IMR-90 (cell line): ENCODE data around the gene PSMA7. TPM values are rescaled to one million over a fixed set of nuclear protein-coding genes. Genes with fewer than 3 reads are reported as not detected.

Experiments
- ATAC-seq: fragments of 200-7000 bp; cut with Tn5 transposase; 2 replicates; pipeline ENCODE4 v1.9.1; 2020; ENCODE audit warnings: low read depth, mild to moderate bottlenecking, moderate library complexity
- BruUV-seq: library from RNA; stranded (reverse); fragments of 400-500 nt; replicated peaks from 2 replicates; lab custom pipeline; 2021; lab: Mats Ljungman, UMichigan
- CTCF ChIA-PET: fragments of 300-600 bp; formaldehyde crosslinking; extraction: SDS; loops from one replicate; lab custom pipeline; 2021; ENCODE audit warnings: antibody characterized with exemption; lab: Yijun Ruan, JAX
- POLR2A ChIA-PET: fragments of 300-600 bp; sonication (Branson Sonifier 250); formaldehyde crosslinking; loops from one replicate; lab custom pipeline; 2022; ENCODE audit warnings: antibody characterized with exemption; ENCODE audit not compliant: unreplicated experiment; lab: Charles Lee
- DNase-seq: peaks from one replicate; pipeline ENCODE4 v3.0.0; 2013
- H2AFZ ChIP-seq: replicated peaks from 2 replicates; pipeline ENCODE3; 2013; ENCODE audit warnings: low read length, mild to moderate bottlenecking; ENCODE audit not compliant: poor library complexity
- H2AK5ac ChIP-seq: 2 replicates; pipeline ENCODE4 v1.6.1; 2013; ENCODE audit warnings: low read depth, low read length, inconsistent platforms
- H2AK9ac ChIP-seq: replicated peaks from 2 replicates; pipeline ENCODE3; 2013; ENCODE audit warnings: mild to moderate bottlenecking, low read depth, low read length, moderate library complexity; ENCODE audit not compliant: poor library complexity
- H2BK120ac ChIP-seq: 2 replicates; pipeline ENCODE4 v1.6.1; 2013; ENCODE audit warnings: low read depth, low read length, inconsistent platforms
- H2BK15ac ChIP-seq: 3 replicates; pipeline ENCODE4 v1.6.1; 2013; ENCODE audit warnings: low read depth, low read length, inconsistent platforms
- H2BK20ac ChIP-seq: 2 replicates; pipeline ENCODE4 v1.6.1; 2013; ENCODE audit warnings: low read depth, mild to moderate bottlenecking, inconsistent platforms, low read length, moderate library complexity
- H2BK5ac ChIP-seq: 2 replicates; pipeline ENCODE4 v1.6.1; 2013; ENCODE audit warnings: mild to moderate bottlenecking, low read depth, low read length, inconsistent platforms; ENCODE audit not compliant: poor library complexity, severe bottlenecking
- H3K14ac ChIP-seq: replicated peaks from 2 replicates; pipeline ENCODE4 v1.6.1; 2013; ENCODE audit warnings: low read depth, low read length, inconsistent platforms
- H3K18ac ChIP-seq: 2 replicates; pipeline ENCODE4 v1.6.1; 2013; ENCODE audit warnings: low read depth, low read length, control low read depth
- H3K23ac ChIP-seq: 2 replicates; pipeline ENCODE4 v1.6.1; 2013; ENCODE audit warnings: low read depth, low read length, inconsistent platforms
- H3K27ac ChIP-seq: 2 replicates; pipeline ENCODE4 v1.5.1; 2013; ENCODE audit warnings: mild to moderate bottlenecking, control low read depth, low read length; ENCODE audit not compliant: insufficient read depth
- H3K27me3 ChIP-seq: 2 replicates; pipeline ENCODE4 v1.6.1; 2013; ENCODE audit warnings: low read length; ENCODE audit not compliant: control insufficient read depth, insufficient read depth
- H3K36me3 ChIP-seq: 2 replicates; pipeline ENCODE4 v1.6.1; 2013; ENCODE audit warnings: low read length, mixed read lengths; ENCODE audit not compliant: control insufficient read depth, insufficient read depth
- H3K4ac ChIP-seq: 2 replicates; pipeline ENCODE4 v1.6.1; 2013; ENCODE audit warnings: low read depth, low read length, inconsistent platforms
- H3K4me1 ChIP-seq: 2 replicates; pipeline ENCODE4 v1.6.1; 2013; ENCODE audit warnings: low read length, mixed read lengths; ENCODE audit not compliant: control insufficient read depth, insufficient read depth
- H3K4me2 ChIP-seq: 2 replicates; pipeline ENCODE4 v1.6.1; 2013; ENCODE audit warnings: low read depth, mild to moderate bottlenecking, control low read depth, low read length, moderate library complexity
- H3K4me3 ChIP-seq: 2 replicates; pipeline ENCODE4 v1.5.1; 2013; ENCODE audit warnings: low read depth, mild to moderate bottlenecking, control low read depth, low read length, moderate library complexity; ENCODE audit not compliant: insufficient read depth
- H3K56ac ChIP-seq: 2 replicates; pipeline ENCODE4 v1.6.1; 2013; ENCODE audit warnings: low read length, inconsistent platforms; ENCODE audit not compliant: insufficient read depth; ENCODE audit errors: extremely low read depth
- H3K79me1 ChIP-seq, 2 experiments: 2 replicates each; pipeline ENCODE4 v1.6.1; 2013; ENCODE audit warnings: low read length in 2 of 2, inconsistent platforms in 1 of 2, low read depth in 1 of 2
- H3K9ac ChIP-seq: 2 replicates; pipeline ENCODE4 v1.6.1; 2013; ENCODE audit warnings: low read depth, low read length, control low read depth
- H3K9me1 ChIP-seq: 2 replicates; pipeline ENCODE4 v1.6.1; 2013; ENCODE audit warnings: low read length, inconsistent platforms; ENCODE audit not compliant: insufficient read depth
- H3K9me3 ChIP-seq: 2 replicates; pipeline ENCODE4 v1.6.1; 2013; ENCODE audit warnings: low read length; ENCODE audit not compliant: control insufficient read depth, insufficient read depth
- H4K20me1 ChIP-seq: 2 replicates; pipeline ENCODE4 v1.6.1; 2013; ENCODE audit warnings: low read length, inconsistent platforms; ENCODE audit not compliant: insufficient read depth
- H4K5ac ChIP-seq: 2 replicates; pipeline ENCODE4 v1.6.1; 2013; ENCODE audit warnings: mild to moderate bottlenecking, low read depth, low read length, control low read depth
- H4K8ac ChIP-seq, 2 experiments: 2 replicates each; pipeline ENCODE4 v1.6.1; 2013; ENCODE audit warnings: low read depth in 2 of 2, low read length in 2 of 2, control low read depth in 1 of 2, inconsistent platforms in 1 of 2
- H4K91ac ChIP-seq: 2 replicates; pipeline ENCODE4 v1.6.1; 2013; ENCODE audit warnings: low read depth, low read length, inconsistent platforms; ENCODE audit not compliant: insufficient read depth
- CEBPB ChIP-seq: IDR thresholded peaks from 2 replicates; pipeline ENCODE4 v1.6.1; 2012; ENCODE audit warnings: low read depth, low read length, improper control_type of control experiment
- CHD1 ChIP-seq: IDR thresholded peaks from 2 replicates; pipeline ENCODE4 v1.6.1; 2012; ENCODE audit warnings: low read depth, low read length, improper control_type of control experiment
- MAZ ChIP-seq: IDR thresholded peaks from 2 replicates; pipeline ENCODE4 v1.6.1; 2012; ENCODE audit warnings: low read depth, mild to moderate bottlenecking, low read length, improper control_type of control experiment, moderate library complexity, borderline replicate concordance
- MXI1 ChIP-seq: IDR thresholded peaks from 2 replicates; pipeline ENCODE4 v1.6.1; 2012; ENCODE audit warnings: low read depth, mild to moderate bottlenecking, low read length, moderate library complexity, borderline replicate concordance
- RFX5 ChIP-seq: IDR thresholded peaks from 2 replicates; pipeline ENCODE4 v1.8.0; 2012; ENCODE audit warnings: low read depth, mild to moderate bottlenecking, low read length, moderate library complexity
- USF2 ChIP-seq: fragments of 150-350 bp; IDR thresholded peaks from 2 replicates; pipeline ENCODE4 v1.6.1; 2017; ENCODE audit warnings: mild to moderate bottlenecking, antibody characterized with exemption, low read length, low read depth
- WGBS, 2 experiments: methylation state at CpG; one replicate each; pipeline versions ENCODE4 v1.1.5 to v1.1.7; 2013; ENCODE audit warnings: missing lambda C conversion rate in 2 of 2; ENCODE audit not compliant: insufficient read length in 1 of 2; ENCODE audit errors: extremely low coverage in 2 of 2; 5-methylcytosine and 5-hydroxymethylcytosine counted together
- dilution Hi-C: fragments of 300-500 bp; cut with HindIII; formaldehyde crosslinking; loops from one replicate; pipeline ENCODE4 v1.14.3; 2018; ENCODE audit warnings: low sequenced_read_pairs; ENCODE audit not compliant: unreplicated experiment
- in situ Hi-C: fragments of 300-500 bp; cut with MboI; formaldehyde crosslinking; loops from 3 replicates; pipeline ENCODE4 v1.14.3; 2019; ENCODE audit warnings: low sequenced_read_pairs, inconsistent platforms, mixed read lengths
- intact Hi-C: fragments of 100-400 bp; cut with micrococcal nuclease; formaldehyde crosslinking; loops from 2 replicates; pipeline ENCODE4 v1.10.0; 2022
- polyA plus RNA-seq, 3 experiments: library from polyadenylated mRNA; depleted of rRNA; stranded (reverse); fragments of >200 nt; gene quantifications; 2 replicates each; pipeline ENCODE4 v1.2.3, GENCODE V29; 2012; ENCODE audit warnings: low replicate concordance in 1 of 3
- total RNA-seq: library from RNA; depleted of rRNA; stranded (reverse); fragments of >200 nt; gene quantifications from 2 replicates; pipeline ENCODE4 v1.2.3, GENCODE V29; 2012
- TF ChIP-seq, protein P1 (sequence below): fragments of 150-350 bp; IDR thresholded peaks from 2 replicates; pipeline ENCODE4 v1.6.1; 2016; ENCODE audit warnings: low read depth, mild to moderate bottlenecking, low read length, moderate library complexity, borderline replicate concordance

PSMA7 gene
- total and polyA plus RNA-seq, 2 of the 4 experiments (the other 2 are of a cell fraction): 417 to 458 TPM

- WGBS, 2 experiments: 97% methylated on average over 21 of the region's 26 CpGs; no CpG with 5 or more reads in 1 of the 2 experiments
- Histone ChIP-seq H2AFZ (no peak overlapping the region), H4K5ac (no peak overlapping the region), H3K27ac (no peak overlapping the region), H3K27me3 (no peaks in the 10 kb centered on the region), H3K4me2 (no peak overlapping the region), H3K4me3 (no peak overlapping the region), H4K8ac (no peak overlapping the region), H2AK5ac (no peak overlapping the region), H2BK120ac (no peak overlapping the region), H3K4ac (no peak overlapping the region), H3K9me3 (no peaks in the 10 kb centered on the region), H2BK5ac (no peak overlapping the region), H3K14ac (no peak overlapping the region), H3K56ac (no peak overlapping the region), H2AK9ac (no peak overlapping the region), H2BK20ac (no peak overlapping the region), H3K18ac (no peak overlapping the region), H3K79me1 (no peaks in the 10 kb centered on the region), H4K20me1 (no peaks in the 10 kb centered on the region), H2BK15ac (no peak overlapping the region), H3K9me1 (0 out of 2 replicates have a peak, but pooled peaks cover 2% of the 10 kb centered on the region), H3K23ac (no peak overlapping the region), H3K4me1 (no peaks in the 10 kb centered on the region), H3K9ac (no peak overlapping the region), H4K91ac (no peak overlapping the region), H3K36me3 (peaks cover 32% of the 10 kb centered on the region)
- ATAC-seq (no peak), DNase-seq (no peak)
- BruUV-seq: no TSS peak
- dilution Hi-C loops (no loop called here), in situ Hi-C loops (no loop called here), intact Hi-C loops (no loop called here)
- POLR2A ChIA-PET: no interaction called here
- TF ChIP-seq MAZ: no peak
- no peak for TF ChIP-seq MXI1
- TF ChIP-seq CHD1: no peak
- TF ChIP-seq USF2: no peak
- TF ChIP-seq, protein P1, sequence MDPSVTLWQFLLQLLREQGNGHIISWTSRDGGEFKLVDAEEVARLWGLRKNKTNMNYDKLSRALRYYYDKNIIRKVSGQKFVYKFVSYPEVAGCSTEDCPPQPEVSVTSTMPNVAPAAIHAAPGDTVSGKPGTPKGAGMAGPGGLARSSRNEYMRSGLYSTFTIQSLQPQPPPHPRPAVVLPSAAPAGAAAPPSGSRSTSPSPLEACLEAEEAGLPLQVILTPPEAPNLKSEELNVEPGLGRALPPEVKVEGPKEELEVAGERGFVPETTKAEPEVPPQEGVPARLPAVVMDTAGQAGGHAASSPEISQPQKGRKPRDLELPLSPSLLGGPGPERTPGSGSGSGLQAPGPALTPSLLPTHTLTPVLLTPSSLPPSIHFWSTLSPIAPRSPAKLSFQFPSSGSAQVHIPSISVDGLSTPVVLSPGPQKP: no peak
- TF ChIP-seq CEBPB: no peak
- no peak for TF ChIP-seq RFX5
- CTCF ChIA-PET: no interaction called here
These were observed 31.9 kb upstream of the PSMA7 start for GRCh38 chr20:62174870-62175624.
